OCI-LY1 (cell line): Measurements from ENCODE around the gene PTPRE.

Experiments
- H2AFZ ChIP-seq: fragments of 200-600 bp; sonication (generic), shearing (Covaris generic); 2 replicates; pipeline ENCODE4 v1.6.0; 2014; ENCODE audit warnings: antibody characterized with exemption, mild to moderate bottlenecking, low read length
- H3F3A ChIP-seq: fragments of 200-600 bp; sonication (generic), shearing (Covaris generic); 2 replicates; pipeline ENCODE4 v1.6.0; 2014; ENCODE audit warnings: mild to moderate bottlenecking, antibody characterized with exemption, low read length, moderate library complexity; ENCODE audit not compliant: insufficient read depth
- H3K27ac ChIP-seq: fragments of 200-600 bp; sonication (generic); 2 replicates; pipeline ENCODE4 v1.5.1; 2014; ENCODE audit warnings: low read length, mixed run types, mild to moderate bottlenecking, low read depth; ENCODE audit not compliant: poor library complexity, severe bottlenecking
- H3K27me3 ChIP-seq: fragments of 200-600 bp; sonication (generic); 2 replicates; pipeline ENCODE4 v1.6.0; 2014; ENCODE audit warnings: antibody characterized with exemption, mild to moderate bottlenecking, low read length, moderate library complexity; ENCODE audit not compliant: insufficient read depth
- H3K36me3 ChIP-seq: fragments of 200-600 bp; sonication (generic); 2 replicates; pipeline ENCODE4 v1.6.1; 2014; ENCODE audit warnings: mild to moderate bottlenecking, antibody characterized with exemption, low read length, moderate library complexity, mixed read lengths; ENCODE audit not compliant: insufficient read depth
- H3K4me1 ChIP-seq: fragments of 200-600 bp; sonication (generic); 2 replicates; pipeline ENCODE4 v1.5.1; 2014; ENCODE audit warnings: mild to moderate bottlenecking, low read length, moderate library complexity; ENCODE audit not compliant: insufficient read depth, severe bottlenecking
- H3K4me2 ChIP-seq: fragments of 200-600 bp; sonication (generic), shearing (Covaris generic); 2 replicates; pipeline ENCODE4 v1.6.1; 2014; ENCODE audit warnings: low read length
- H3K4me3 ChIP-seq: fragments of 200-600 bp; sonication (generic); 2 replicates; pipeline ENCODE4 v1.5.1; 2014; ENCODE audit warnings: low read length, low read depth, mild to moderate bottlenecking, mixed read lengths; ENCODE audit not compliant: poor library complexity, severe bottlenecking
- H3K79me2 ChIP-seq: fragments of 200-600 bp; shearing (Covaris generic); 2 replicates; pipeline ENCODE4 v1.6.1; 2016; ENCODE audit warnings: mixed run types, low read length, mixed read lengths; ENCODE audit not compliant: insufficient read depth
- H3K9ac ChIP-seq: fragments of 200-600 bp; sonication (generic), shearing (Covaris generic); 2 replicates; pipeline ENCODE4 v1.6.1; 2014; ENCODE audit warnings: mild to moderate bottlenecking, low read length, mixed read lengths
- H3K9me2 ChIP-seq: fragments of 200-600 bp; sonication (generic), shearing (Covaris generic); 2 replicates; pipeline ENCODE4 v1.6.1; 2014; ENCODE audit warnings: low read depth, mild to moderate bottlenecking, low read length, mixed read lengths
- H3K9me3 ChIP-seq: fragments of 200-600 bp; shearing (Covaris generic); 2 replicates; pipeline ENCODE4 v1.6.1; 2014; ENCODE audit warnings: low read length, mixed read lengths
- H4K20me1 ChIP-seq: fragments of 200-600 bp; sonication (generic), shearing (Covaris generic); 2 replicates; pipeline ENCODE4 v1.6.0; 2016; ENCODE audit warnings: mild to moderate bottlenecking, low read length; ENCODE audit not compliant: insufficient read depth
- CTCF ChIP-seq: fragments of 200-600 bp; sonication (generic), shearing (Covaris generic); IDR thresholded peaks from 2 replicates; pipeline ENCODE4 v1.5.1; 2017; ENCODE audit warnings: mild to moderate bottlenecking, antibody characterized with exemption, low read length, moderate library complexity, mixed read lengths
- EZH2 ChIP-seq: fragments of 200-600 bp; sonication (generic), shearing (Covaris generic); IDR thresholded peaks from 2 replicates; pipeline ENCODE4 v1.8.0; 2017; ENCODE audit warnings: borderline replicate concordance, mixed run types, mild to moderate bottlenecking, antibody characterized with exemption, low read length, moderate library complexity, mixed read lengths

PTPRE gene

GRCh38 chr10:128087146-128087883 lies 180.4 kb downstream of the PTPRE start:
- no peaks in the 10 kb centered on the region for H3K9me3 ChIP-seq
- no peak overlapping the region for H2AFZ ChIP-seq
- H3K36me3 ChIP-seq = no peaks in the 10 kb centered on the region
- no peaks in the 10 kb centered on the region; the same call in 1 of the 2 replicates for H3K27me3 ChIP-seq
- peaks cover 8% of the 10 kb centered on the region for H3K4me1 ChIP-seq
- no peaks in the 10 kb centered on the region for H4K20me1 ChIP-seq
- TF ChIP-seq CTCF (no peak), EZH2 (no peak)
- H3K27ac ChIP-seq = no peak overlapping the region
- no peak overlapping the region for H3K4me2 ChIP-seq
- H3K9me2 ChIP-seq = no peaks in the 10 kb centered on the region
- H3K4me3 ChIP-seq = no peak overlapping the region
- H3K9ac ChIP-seq = no peak overlapping the region
- no peaks in the 10 kb centered on the region for H3F3A ChIP-seq
- H3K79me2 ChIP-seq = no peaks in the 10 kb centered on the region

DNA sequence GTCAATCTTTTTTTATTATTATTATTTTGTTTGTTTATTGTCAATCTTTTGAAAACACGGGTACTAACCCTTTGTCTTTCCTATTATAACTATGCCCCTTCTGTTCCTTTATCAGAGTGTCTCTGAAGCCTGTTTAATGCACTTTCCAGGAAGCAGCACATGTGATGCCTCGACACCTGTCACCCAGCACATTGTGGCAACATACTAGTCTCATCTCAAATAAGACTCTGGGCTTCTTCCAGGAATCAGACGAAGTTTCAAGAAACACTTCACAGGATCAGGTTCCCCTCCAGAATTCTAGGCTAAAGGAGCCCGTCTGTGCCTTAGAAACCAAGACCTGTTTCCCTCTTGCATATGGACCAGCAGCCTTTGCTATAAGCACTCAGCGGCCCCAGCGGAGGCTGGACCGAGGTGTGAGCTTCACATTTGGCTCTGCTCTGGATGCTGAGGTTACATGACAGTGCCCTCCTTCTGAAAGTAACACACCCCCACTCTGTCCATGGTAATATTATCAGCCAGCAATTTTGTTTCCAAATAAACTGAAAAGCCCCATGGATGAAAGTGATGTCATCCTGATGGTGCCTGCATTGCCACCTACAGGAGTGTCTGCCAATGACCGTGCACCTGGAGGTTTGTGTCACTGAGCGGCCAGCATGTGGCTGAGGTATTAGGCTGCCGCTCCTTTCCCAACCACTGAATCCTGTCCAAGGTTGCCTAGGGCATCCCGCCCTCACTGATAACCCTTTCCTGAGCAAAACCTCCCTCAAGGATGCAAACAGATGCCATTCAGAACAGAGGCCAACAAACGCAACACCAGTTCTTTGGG lies 181.2 kb downstream of the PTPRE start:
- Histone ChIP-seq H3K27ac (no peak overlapping the region), H3K9me2 (no peaks in the 10 kb centered on the region), H3K36me3 (no peaks in the 10 kb centered on the region), H3K4me1 (peaks cover 8% of the 10 kb centered on the region), H2AFZ (no peak overlapping the region), H3K79me2 (no peaks in the 10 kb centered on the region), H3K4me3 (no peak overlapping the region), H3K9ac (no peak overlapping the region), H3K4me2 (no peak overlapping the region), H3K27me3 (no peaks in the 10 kb centered on the region; the same call in 1 of the 2 replicates), H4K20me1 (no peaks in the 10 kb centered on the region), H3F3A (no peaks in the 10 kb centered on the region), H3K9me3 (no peaks in the 10 kb centered on the region)
- TF ChIP-seq EZH2 (no peak), CTCF (peak; percentile 46; the same call in 1 of the 2 replicates)

DNA sequence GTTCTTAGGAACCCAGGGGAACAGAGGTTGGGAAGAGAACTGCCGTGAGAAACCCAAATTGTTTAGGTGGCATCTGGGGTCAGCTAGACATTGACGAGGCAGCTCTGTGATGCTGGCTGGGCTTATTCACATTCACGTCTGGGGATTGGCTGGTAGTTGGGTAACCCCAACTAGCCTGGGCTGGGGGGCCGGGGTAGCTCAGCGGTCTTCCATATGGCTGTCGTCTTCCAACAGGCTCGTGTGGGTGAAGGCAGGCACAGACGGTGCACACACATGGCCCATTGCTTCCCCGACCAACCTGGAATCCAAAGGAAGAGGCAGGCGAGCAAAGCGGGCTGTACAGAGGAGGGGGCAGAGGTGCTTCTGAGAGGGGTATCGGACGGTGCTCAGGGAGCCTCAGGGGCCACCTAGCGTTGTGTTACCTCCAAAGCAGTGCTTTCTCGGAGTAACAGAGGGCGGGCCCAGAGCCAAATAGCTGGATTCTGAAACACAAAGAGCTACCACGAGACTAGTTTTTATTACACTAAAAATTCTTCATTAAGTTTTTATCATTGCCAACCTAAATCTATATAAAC lies 184.8 kb downstream of the PTPRE start:
- H3K9ac ChIP-seq = no peak overlapping the region
- H3K9me2 ChIP-seq = no peaks in the 10 kb centered on the region
- H3K4me3 ChIP-seq = no peak overlapping the region
- peaks cover 13% of the 10 kb centered on the region for H3K4me1 ChIP-seq
- no peaks in the 10 kb centered on the region for H4K20me1 ChIP-seq
- no peaks in the 10 kb centered on the region for H3K79me2 ChIP-seq
- 0 out of 2 replicates have a peak, but pooled peaks cover 6% of the 10 kb centered on the region for H3F3A ChIP-seq
- no peak overlapping the region for H3K27ac ChIP-seq
- H3K9me3 ChIP-seq = no peaks in the 10 kb centered on the region
- no peaks in the 10 kb centered on the region; the same call in 1 of the 2 replicates for H3K27me3 ChIP-seq
- no peak overlapping the region for H2AFZ ChIP-seq
- TF ChIP-seq CTCF (no peak), EZH2 (no peak)
- no peak overlapping the region for H3K4me2 ChIP-seq
- peaks cover 4% of the 10 kb centered on the region; the same call in 1 of the 2 replicates for H3K36me3 ChIP-seq
